NCI-H446 treated with DMSO at 0.1 percent for 48 hours (cell line): ENCODE measurements around the gene AGAP1.
A peak's percentile ranks its signal among the peaks of the same experiment; 100 is the strongest.

Experiments
- DNase-seq: peaks from one replicate; lab custom pipeline; 2025; lab: John Stamatoyannopoulos, UW

Gene AGAP1

DNA sequence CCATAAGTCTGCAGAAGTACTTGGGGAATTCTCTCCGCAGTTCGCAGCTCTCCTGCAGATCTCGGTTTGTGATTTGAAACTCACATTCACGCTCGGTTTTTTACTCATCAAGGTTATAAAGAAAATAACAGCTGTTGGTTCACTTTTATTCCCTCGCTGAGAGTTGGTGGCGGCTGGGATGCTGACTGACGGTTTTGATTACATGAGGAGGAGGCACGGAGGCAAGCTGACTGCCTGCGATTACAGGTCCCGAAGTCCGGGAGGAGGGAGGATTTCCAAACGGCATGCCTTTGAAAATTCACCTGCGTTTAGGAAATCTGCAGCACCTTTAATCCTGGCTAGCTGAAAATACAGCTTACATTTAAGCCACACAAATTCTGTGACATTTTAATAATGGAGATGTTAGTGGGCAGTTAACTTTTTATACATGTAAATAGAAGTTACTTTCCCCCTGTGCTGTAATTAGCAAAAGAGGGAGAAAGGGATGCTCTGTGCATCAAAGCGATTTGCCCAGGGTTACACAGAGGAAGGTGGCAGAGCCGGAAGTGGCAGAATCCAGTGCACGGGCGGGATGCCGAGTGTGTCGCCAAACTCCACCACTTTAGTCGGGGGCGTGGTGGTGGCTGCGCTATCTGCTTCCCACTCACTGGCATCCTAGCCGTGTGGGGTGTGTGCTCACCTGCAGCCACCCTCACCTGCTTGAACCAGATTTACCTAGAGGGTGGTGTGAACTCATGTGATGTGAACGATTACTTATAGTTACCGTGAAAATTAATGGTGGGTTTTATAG, 14.7 kb downstream of the AGAP1 start:
- no peak for DNase-seq

DNA sequence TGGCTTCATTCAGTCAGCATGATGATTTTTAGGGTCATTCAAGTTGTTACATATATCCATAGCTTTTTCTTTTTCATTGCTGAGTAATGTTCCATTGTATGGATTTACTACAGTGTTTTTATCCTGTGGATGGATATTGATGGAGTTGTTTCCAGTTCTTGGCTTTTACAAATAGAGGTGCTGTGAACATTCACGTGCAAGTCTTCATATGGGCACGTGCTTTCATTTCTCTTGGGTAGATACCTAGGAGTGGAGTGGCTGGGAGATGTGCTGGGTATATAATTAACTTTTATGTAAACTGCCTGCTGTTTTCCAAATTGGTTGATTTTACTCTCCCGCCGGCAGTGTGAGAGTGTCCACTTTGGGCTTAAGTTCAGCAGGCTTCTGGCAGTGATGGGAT, 16.5 kb downstream of the AGAP1 start:
- no peak for DNase-seq

DNA sequence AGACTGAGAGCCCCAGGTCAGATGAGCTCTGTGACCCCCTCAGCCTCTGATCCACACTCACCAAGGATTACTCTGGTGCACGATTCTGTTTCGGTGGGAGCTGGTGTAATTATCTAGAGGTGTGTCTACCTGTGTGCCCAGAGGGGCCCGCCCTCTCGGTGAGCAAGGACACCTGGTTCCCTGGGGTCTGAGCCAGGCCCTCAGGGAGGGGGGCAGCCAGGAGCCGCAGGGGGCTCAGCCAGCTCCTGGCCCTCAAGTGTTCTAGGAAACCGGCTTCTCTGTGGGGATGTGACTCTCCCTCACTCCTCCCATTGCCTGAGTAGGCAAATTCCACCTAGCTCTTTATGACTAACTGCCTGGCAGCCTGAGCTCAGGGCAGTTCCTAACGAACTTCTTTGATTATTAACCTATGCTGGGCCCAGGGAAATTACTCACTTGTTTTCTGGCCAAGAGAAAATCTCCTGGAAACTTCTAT, 17.4 kb downstream of the AGAP1 start:
- no peak for DNase-seq

DNA sequence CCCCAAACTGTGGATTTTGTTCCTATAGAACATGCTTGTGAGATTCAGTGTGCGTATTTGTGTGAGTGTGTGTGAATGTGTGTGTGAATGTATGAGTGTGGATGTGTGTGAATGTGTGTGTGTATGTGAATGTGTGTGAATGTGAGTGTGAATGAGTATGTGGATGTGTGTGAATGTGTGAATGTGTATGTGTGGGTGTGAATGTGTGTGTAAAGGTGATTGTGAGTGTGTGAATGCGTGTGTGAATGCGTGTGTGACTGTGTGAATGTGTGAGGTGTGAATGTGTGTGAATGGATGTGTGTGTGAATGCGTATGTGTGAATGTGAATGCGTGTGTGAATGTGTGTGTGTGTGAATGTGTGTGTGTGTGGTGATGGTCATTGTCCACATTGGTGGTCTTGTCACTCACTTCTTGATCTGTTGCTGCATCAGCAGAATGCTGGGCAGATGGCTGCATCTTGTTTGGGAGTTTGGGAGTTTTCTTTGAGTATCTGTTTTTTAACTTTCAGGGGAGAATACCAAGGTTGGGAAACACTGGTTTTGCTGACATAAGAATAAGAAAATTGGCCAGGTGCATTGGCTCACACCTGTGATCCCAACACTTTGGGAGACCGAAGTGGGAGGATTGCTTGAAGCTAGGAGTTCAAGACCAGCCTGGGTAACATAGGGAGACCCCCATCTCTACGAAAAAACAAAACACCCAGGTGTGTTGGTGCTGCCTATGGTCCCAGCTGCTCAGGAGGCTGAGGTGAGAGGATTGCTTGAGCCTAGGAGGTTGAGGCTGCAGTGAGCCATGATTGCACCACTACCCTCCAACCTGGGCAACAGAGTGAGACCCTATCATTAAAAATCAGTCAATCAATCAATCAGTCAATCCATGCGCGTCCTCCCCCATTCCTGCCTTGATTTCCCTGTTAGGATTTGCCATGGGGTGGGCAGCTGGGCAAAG, 18.2 kb downstream of the AGAP1 start:
- DNase-seq, result no peak

DNA sequence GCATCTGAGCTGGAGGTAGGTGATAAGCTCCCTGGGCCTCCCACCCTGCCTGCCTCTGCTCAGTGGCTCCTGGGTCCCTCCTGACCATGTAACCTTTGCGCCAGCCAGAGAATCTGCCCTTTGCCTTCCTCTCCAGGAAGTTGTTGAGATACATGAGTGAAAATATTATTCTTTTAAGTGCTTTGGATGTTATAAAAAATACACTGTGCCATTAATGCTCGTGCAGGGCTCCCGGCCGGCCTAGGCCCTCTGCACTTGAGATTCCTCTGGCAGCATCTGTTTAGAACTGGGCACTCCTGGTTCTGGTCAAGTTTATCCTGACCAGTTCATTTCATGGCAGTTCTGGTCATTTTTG, 18.8 kb downstream of the AGAP1 start:
- no peak for DNase-seq

DNA sequence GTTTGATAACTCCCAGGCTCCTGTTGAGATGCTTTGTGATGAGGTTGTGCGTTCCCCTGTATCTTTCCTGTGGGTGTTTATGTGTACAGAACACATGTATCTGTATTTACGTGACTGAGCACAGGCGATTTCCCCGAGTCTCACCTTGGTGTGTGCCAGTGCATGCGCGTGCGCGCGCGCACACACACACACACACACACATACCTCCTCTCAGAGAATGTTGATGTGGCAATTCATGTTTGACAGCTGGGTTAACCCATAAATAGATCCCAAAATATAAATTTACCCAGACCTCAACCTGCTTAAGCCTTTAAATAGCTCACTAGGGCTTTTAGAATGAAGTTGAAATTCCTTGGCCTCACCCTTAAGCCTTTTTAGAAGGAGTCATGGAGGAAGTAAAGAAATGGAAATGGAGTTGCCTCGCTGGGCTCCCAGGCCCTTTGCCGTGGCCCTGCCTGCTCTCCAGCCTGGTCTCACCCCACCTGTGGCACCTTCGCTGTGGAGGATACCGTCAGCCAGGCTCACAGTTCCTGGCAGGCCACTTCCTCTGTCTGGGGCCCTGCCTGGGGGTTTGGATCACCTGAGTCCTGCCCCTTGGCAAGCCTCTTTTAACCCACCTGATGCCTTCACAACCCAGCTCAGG, 20.3 kb downstream of the AGAP1 start:
- no peak for DNase-seq

DNA sequence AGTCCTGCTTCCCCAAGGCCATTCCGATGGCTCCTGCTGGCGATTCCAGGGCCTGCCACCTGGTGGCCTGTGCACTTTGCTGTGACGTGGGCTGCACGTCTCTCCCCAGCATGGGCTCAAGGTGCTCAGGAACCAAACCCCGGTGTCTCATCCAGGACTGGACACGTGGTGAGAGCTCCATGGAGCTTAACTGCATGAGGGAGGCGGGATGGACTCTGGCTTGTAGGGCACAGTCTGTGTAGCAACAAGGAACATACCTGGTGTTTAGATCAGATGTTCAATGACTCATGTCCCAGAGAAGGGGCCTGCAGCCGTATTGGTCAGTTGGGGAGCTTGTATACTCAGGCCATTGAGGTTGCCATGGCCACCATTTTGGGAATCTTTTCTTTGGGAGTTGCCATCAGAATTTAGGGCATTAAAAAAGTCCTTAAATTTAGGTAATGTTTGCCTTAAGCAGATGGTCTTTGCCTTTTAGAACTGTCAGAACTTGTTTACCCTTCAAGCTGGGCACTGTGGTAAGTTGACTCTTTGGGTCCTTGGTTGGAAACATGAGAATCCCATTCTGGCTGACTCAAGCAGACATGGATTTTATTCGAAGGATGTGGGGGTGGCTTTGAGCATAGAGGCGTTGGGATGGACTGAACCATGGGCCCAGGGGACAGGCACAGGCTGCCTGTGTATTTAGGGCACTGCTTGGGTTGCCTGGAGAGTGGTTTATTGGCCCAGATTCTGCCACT, 21.0 kb downstream of the AGAP1 start:
- DNase-seq, result no peak

DNA sequence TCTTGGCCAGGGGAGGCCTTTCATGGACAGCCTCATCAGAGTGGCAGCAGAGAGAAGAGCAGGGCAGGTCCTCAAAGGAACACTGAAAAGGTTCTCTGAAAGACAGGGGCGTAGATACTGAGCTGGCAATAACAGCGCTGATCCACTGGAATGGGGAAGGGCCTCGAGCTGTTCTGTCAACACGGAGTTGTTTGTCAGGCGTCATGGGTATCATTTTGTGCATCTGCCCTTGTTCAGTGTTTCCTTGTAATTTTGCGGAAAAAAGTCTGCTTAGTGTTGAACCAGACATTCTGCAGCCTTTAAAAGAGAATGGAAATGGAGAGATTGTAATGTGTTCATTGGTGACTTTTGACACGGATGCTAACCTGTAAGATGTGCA, 21.5 kb downstream of the AGAP1 start:
- no peak for DNase-seq

DNA sequence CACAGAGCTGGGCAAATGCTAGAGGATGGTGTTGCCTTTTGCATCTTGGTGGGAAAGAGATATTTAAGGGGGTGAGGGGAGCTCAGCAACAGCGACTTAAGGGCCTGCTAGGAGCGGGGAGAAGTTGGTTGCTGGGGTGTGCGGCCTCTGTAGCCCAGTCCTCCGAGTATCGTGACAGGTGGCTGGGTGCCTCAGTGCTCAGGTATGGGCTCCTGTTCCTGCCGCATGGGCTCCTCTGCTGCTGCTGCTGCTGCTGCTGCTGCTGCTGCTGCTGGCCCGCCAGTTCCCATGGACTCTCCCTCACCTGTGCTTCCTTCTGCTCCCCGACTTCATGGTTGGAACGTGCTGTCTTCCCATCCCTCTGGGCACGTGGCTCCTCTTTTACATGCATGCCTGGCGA, 22.0 kb downstream of the AGAP1 start:
- DNase-seq, result no peak

DNA sequence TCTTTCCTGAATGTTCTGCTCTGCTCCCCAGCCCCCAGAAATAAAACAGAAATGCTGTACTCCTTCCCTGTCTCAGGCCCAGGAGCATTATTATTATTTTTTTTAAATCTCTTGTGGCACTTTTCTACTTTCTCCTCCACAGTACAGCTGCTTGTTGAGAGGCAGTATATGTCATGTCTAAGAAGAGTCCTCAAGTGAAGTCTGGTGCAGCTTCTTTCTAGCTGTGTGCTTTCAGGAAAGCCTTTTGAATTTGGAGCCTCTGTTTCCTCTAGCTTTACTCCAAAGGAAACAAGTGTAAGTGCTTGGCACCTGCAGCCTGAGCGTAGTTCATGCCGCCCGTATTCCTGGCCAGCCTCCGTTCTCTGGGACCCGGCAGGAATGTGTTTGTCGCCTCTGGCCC, 22.4 kb downstream of the AGAP1 start:
- DNase-seq, result no peak

DNA sequence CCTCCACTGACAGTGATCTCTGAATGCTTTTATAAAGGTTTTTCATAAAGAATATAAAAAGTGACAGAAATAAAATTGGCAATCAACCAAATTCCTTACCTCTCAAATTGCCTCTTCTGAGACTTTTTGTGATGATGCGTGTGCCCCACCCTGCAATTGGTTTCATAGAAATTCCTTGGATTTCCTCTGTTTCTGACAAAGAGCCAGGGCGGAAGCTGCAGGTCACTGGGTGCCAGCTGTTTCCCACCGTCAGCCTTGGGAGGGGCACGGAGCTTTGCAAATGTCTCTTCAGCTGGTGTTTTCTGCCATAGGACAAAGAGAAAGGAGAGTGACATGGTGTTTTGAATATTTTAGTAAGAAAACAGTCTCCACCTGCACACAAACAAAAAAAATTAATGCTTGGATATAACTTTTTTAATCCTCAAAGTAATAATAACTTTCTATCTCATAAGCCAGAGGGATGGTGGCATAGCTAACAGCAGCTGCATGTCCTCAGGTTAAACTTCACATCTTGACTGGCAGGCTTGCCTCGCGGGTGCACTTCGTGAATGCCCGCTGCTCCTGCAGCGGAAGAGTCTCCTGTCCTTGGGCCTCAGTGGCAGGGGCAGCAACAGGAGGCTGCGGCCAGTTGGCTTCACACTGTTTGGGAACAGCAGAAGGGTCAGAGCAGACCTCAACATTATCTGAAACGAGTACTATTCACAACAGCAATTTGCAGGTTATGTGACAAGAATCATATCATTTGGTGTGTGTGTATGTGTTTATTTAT, 24.7 kb downstream of the AGAP1 start:
- no peak for DNase-seq

DNA sequence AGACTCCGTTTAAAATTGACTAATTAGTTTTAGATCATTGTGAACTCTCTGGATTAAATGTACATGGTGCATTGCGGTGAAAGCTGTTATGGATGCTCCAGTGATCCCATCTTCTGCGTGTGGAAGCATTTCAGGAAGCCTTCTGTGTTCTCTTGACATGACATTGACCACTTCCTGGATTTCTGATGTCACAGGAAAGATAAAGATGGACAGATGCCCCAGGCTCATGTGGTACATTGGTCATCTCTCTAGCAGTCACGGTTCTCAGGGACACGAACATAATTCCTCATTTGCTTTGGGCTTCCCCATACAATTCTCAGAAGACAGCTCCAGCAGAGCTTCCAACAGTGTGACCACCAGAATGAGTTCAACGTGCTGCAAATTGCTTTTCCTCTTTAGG, 26.9 kb downstream of the AGAP1 start:
- DNase-seq, result no peak

DNA sequence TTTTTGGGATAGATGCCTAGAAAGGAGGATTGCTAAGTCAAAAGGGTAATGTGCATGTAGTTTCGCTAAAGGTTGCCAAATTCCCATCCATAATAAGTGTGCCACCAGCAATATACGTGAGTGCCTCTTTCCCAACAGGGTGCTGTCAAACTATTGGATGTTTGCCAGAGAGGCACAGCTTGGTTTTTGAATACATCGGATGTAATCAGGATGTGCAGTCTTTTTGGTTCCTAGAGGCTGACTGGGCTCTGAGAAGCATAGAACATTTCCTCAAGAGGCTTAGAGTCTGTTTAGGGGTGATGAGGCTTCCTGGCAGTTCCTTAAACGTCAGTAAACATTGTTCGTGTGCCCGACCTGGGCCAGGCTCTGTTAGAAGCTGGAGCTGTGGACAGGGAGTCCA, 28.0 kb downstream of the AGAP1 start:
- peak; percentile 74 for DNase-seq

DNA sequence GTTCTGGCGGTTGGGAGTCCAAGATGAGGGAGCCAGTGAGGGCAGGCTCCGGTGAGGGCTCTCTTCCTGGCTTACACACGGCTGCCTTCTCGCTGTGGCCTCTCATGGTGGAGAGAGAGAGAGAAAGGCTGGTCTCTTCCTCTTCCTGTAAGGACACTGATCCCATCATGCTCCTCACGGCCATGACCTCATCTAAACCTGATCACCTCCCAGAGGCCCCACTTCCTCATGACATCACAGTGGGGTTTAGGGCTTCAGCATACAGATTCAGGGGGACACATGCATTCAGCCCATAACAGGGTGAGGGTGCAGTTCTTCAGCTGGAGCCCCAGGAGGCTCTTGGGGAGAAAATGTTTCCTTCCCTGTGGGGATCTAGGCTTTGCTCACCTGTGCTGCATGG, 29.2 kb downstream of the AGAP1 start:
- no peak for DNase-seq

DNA sequence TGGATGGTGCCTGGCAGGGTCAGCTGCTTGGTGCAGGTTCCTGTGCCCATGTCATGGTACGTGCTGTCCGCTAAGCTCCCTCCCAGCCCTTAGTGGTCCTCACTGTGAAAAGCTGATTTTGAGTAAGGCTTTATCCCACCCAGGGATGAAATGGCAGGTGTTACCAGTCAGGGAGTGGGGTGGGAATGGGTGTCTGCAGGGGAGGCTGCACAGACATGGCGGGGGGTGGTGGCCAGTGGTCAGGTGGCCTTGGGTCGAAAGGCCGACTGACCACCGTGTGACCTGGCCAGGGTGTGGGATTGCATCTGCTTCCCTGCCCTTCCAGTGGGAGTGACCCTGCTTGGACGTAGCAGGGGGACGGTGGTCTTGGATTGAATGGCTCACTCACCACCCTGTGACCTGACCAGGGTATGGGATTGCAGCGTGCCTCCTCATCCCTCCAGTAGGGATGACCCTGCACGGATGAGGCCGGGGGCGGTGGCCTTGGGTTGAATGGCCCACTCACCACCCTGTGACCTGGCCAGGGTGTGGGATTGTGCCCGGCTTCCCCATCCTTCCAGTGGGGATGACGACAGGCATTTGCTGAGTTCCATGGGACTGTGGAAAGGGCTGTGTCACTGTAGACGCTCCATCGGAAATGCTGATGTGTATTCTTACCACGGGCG, 29.8 kb downstream of the AGAP1 start:
- no peak for DNase-seq

DNA sequence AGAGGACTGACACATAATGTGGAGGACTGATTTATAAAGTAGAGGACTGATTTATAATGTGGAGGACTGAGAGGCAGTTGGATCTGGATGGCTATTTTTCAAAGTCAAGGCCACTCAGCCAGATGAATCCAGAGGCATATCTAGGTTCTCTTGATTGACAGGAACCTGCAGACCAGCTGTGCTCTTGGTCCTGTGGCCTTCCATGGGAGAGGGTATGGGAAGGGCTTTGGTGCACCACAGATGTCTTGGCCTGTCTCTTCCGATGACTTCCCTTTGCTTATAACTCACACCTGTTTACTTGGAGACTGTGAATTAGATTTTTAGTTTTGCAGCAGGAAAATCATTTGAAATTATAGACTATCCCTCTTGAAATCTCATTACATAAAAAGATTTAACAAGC, 32.3 kb downstream of the AGAP1 start:
- DNase-seq, result no peak

DNA sequence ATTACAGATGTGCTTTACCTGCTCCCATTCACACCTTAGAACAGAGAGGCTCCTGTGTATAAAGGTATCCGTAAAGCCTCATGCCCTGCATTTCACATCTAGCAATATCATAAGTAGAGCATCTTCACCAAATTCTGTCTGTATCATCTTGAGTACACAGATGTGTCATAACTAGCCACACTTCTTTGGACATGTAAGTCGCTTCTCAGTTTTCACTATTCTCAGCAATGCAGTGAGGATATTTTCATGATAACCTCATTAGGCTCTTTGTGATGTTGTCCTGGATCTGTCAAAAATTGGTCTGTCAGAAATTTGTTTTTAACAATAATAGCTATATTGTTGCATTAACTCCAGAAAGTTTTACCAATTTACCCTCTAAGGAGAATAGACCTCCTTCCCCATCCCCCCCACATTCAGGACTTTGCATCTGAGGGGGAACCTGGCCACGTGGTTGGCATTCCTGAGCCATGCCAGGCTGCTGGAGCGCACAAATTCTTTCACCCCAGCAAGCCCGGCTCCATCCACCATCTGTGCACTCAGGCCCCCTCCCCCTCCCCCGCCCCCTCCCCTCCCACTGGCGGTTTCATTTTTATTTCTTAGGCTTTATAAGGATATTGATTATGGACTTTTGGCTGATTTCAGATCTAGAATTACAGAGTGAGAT, 34.1 kb downstream of the AGAP1 start:
- DNase-seq, result no peak

DNA sequence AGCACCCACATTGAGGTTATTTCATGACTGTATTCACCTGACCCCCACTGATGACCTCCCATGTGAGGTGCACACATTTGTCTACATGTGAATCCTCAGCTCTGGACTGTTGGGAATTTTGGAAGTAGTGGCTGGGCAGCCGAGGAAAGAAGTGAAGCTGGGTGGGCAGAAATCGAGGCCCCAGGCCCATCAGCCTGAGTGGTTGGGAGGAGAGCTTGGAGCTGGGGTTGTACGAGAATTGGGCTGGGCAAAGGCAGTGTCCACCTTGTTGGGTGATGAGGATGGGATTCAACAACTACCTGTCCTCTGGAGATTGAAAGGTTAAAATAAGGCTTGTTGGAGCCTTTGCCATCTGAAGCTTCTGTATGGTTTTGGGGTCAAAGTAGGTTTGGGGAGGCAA, 35.8 kb downstream of the AGAP1 start:
- DNase-seq, result no peak

DNA sequence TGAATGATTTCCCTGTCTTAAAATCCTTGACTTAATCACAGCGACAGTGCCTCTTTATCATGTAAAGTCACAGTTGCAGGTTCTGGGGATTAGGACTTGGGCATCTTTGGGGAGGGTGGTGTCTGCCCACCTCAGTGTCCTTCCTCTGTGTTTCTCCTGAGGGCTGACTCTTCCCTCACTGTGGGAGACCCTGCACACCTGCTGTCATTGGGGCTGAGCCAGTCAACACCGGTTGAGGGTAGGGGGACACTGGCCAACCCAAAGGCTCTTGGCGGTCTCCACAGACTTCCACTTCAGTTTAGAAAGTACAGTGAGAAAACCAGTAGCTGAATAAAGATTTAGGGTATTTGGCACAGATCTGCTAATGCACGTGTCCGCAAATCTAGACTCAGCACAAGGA, 36.9 kb downstream of the AGAP1 start:
- no peak for DNase-seq

DNA sequence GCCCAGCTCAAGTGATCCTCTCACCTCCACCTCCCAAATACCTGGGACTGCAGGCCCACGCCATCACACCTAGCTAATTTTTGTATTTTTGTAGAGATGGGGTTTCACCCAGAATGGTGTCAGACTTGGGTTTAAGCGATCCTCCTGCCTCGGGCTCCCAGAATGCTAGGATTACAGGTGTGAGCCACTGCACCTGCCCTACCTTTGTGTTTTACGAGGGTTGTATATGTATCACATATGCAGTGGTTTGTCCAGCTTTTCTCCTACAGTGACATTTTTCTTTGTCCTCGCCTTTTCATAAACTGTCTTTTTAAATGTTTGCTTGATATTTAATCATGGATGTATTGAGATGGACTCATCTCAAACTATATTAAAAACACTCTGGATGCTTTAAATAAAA, 38.5 kb downstream of the AGAP1 start:
- DNase-seq, result no peak
